ENCODE results near the gene AP5B1. TPM values are rescaled to one million over a fixed set of nuclear protein-coding genes. Genes with fewer than 3 reads are reported as not detected.

Gene AP5B1
- total RNA-seq, 2 experiments from 2014 or later = 12.7 to 12.8 TPM

DNA sequence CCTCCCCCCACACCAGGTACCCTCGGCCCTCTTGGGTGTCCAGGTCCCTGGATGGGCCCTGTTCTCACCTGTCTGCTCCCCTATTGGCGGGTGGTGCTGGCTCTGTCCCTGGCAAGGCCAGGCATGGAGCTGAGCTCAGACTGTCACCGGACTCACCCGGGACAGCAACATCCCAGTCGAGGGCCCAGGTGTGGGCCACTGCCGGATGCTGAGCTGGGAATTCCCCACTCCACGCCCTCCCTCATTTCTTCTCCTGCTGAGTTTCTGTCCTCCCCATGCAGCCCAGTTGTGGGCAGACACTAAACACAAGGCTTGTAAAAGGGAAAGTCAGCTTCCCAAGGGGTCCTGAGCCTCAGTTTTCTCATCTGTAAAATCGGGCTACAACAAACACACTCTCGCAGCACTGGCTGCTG lies 2.0 kb upstream of the AP5B1 start:
- peaks cover 61% of the 10 kb centered on the region for H3K4me1 ChIP-seq (ENCODE audit: insufficient read depth, low read length)
- Mint-ChIP-seq H3K4me3 (peak overlapping the region; percentile 83), H3K27me3 (peaks cover 27% of the 10 kb centered on the region), H3K9me3 (no peaks in the 10 kb centered on the region), H3K4me1 (ENCODE audit: low read depth) (peaks cover 18% of the 10 kb centered on the region), H3K27ac (no peak overlapping the region), H3K36me3 (ENCODE audit: low read depth) (peaks cover 8% of the 10 kb centered on the region)
- intact Hi-C loops (cut with DNase I, micrococcal nuclease) = no loop called here
- ChIA-PET POLR2A (no interaction called here), CTCF (interaction anchor here (0.7 to 1.4 kb wide), 3 partner anchors 13 to 102 kb away, joined by 3 to 4 read pairs (median 3); no protein-coding TSS in a partner anchor)
- DNase-seq (no peak), ATAC-seq (ENCODE audit: poor library complexity) (no peak)
- H3K4me3 ChIP-seq (ENCODE audit: low read length) = no peak overlapping the region
- peaks cover 14% of the 10 kb centered on the region for H3K36me3 ChIP-seq (ENCODE audit: insufficient read depth, low read length)
- peaks cover 0 to 3% of the 10 kb centered on the region in 2 experiments for H3K9me3 ChIP-seq (ENCODE audit: control insufficient read depth in 1 of 2, insufficient read depth in 1 of 2, low read length in 2 of 2)
- peaks cover 14 to 17% of the 10 kb centered on the region in 2 experiments for H3K27me3 ChIP-seq (ENCODE audit: control insufficient read depth in 1 of 2, insufficient read depth in 2 of 2, low read length in 2 of 2)
- TF ChIP-seq, protein P1, sequence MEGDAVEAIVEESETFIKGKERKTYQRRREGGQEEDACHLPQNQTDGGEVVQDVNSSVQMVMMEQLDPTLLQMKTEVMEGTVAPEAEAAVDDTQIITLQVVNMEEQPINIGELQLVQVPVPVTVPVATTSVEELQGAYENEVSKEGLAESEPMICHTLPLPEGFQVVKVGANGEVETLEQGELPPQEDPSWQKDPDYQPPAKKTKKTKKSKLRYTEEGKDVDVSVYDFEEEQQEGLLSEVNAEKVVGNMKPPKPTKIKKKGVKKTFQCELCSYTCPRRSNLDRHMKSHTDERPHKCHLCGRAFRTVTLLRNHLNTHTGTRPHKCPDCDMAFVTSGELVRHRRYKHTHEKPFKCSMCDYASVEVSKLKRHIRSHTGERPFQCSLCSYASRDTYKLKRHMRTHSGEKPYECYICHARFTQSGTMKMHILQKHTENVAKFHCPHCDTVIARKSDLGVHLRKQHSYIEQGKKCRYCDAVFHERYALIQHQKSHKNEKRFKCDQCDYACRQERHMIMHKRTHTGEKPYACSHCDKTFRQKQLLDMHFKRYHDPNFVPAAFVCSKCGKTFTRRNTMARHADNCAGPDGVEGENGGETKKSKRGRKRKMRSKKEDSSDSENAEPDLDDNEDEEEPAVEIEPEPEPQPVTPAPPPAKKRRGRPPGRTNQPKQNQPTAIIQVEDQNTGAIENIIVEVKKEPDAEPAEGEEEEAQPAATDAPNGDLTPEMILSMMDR (IDR thresholded peaks at IDR 0.05) = no peak
- H3K27ac ChIP-seq (ENCODE audit: low read depth in 1 of 2, low read length in 2 of 2) = no peak overlapping the region

DNA sequence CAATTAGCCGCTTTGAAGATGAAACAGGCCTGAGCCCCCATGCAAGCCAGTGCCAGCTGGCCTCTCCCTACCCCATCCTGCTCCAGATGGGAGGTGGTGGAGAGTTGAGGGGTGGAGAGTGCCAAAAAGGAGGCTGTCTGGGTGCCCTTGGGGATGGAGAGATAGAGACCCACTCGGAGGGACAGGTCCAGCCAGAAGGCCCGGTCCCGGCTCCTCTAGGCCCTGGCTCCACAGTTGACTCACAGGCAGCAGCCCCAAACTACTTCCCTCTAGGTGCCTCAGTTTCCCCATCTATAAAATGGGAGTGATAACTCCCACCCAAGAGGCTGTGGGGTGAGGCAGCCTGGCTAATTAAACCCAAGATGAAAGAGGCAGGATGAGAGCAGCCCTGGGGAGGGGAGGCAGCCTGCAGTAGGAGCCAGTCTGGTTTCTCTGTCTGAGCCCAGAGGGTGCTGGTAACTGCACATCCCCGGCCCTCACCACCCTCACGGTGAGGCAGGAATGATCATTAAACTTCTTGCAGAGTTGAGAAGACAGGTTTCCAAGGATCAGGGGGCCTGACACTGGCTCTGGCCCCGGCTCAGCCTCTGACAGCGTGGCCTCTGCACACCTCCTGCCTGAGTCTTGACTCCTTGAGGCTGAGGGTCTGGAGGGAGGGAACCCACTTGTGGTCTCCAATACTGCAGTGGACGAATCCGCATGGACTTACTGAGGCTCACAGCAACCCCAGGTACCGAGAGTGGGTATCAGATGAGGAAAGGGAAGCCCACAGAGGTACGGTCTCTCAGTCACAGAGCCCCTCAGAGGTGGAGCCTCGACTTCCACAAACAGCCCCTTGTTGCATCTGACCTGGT lies 1.4 kb upstream of the AP5B1 start:
- Mint-ChIP-seq H3K4me3 (peak overlapping the region; percentile 83), H3K36me3 (ENCODE audit: low read depth) (peaks cover 8% of the 10 kb centered on the region), H3K27me3 (peaks cover 25% of the 10 kb centered on the region), H3K9me3 (no peaks in the 10 kb centered on the region), H3K27ac (no peak overlapping the region), H3K4me1 (ENCODE audit: low read depth) (peaks cover 17% of the 10 kb centered on the region)
- ATAC-seq (ENCODE audit: poor library complexity) (no peak), DNase-seq (no peak)
- intact Hi-C loops (cut with DNase I, micrococcal nuclease) = loop anchor here in 1 of 2 experiments (2.0 kb wide), 1 partner anchor 37 kb away; no protein-coding TSS in a partner anchor
- POLR2A ChIA-PET = interaction anchor here (2.6 kb wide), 1 partner anchor 107 kb away, joined by 17 read pairs; the partner anchor contains the start of genes CCDC85B and FIBP
- Histone ChIP-seq H3K4me3 (ENCODE audit: low read length) (no peak overlapping the region), H3K27me3 (ENCODE audit: control insufficient read depth in 1 of 2, insufficient read depth in 2 of 2, low read length in 2 of 2) (peaks cover 9 to 14% of the 10 kb centered on the region in 2 experiments), H3K4me1 (ENCODE audit: insufficient read depth, low read length) (peaks cover 59% of the 10 kb centered on the region), H3K27ac (ENCODE audit: low read depth in 1 of 2, low read length in 2 of 2) (no peak overlapping the region), H3K36me3 (ENCODE audit: insufficient read depth, low read length) (peaks cover 16% of the 10 kb centered on the region), H3K9me3 (ENCODE audit: control insufficient read depth in 1 of 2, insufficient read depth in 1 of 2, low read length in 2 of 2) (no peaks in the 10 kb centered on the region)
- TF ChIP-seq, protein P1 (IDR thresholded peaks at IDR 0.05) = no peak
- CTCF ChIA-PET = interaction anchor here (1.1 kb wide), 1 partner anchor 35 kb away, joined by 3 read pairs; no protein-coding TSS in a partner anchor

DNA sequence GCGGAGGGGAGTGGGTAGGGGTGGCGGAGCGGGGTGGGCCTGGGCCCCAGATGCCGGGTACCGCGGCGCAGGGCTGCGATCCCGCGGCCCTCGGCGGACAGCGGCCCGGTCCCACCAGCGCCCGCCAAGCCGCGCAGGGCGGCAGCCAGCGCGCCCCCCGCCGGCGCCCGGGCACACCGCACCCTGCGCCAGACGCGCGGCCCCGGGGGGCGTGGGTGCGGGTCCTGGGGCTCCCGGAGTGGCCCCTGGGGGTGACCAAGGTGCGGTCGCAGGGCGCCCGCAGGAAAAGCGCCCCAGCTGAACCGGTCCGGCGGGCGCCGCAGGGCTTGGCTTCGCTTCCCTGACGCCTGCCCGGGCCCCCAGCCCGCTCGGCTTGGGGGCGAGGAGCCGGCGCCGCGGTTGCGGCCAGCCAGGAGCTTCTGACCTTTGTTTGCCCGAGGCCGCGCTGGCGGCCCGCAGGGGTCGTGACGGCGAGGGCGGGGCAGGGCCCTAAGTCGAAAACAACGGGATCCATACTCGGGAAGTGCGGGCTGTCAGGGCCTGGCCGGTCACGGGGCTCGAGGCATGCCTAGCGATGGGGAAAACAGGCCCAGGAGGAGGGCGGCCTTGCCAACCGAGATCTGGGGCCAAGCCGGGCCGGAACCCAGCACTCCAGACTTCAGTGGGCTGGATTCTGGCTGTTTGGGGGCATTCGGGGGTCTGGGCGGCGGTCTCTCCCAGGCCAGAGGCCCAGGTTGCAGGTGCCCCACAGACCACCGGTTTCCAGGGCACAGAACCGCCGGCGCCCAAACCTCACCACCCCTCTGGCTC lies 581 bp upstream of the AP5B1 start:
- ChIA-PET POLR2A (interaction anchor here (1.1 to 2.6 kb wide), 6 partner anchors 7 to 108 kb away, joined by 3 to 17 read pairs (median 10); partner anchors contain the start of genes CCDC85B, FIBP and KAT5), CTCF (interaction anchor here (1.7 to 2.9 kb wide), 7 partner anchors 11 to 209 kb away, joined by 5 to 40 read pairs (median 18); partner anchors contain the start of genes CCDC85B, FIBP and KAT5)
- ATAC-seq (ENCODE audit: poor library complexity) (peak; percentile 52), DNase-seq (no peak)
- H3K4me1 ChIP-seq (ENCODE audit: insufficient read depth, low read length) = peaks cover 59% of the 10 kb centered on the region
- H3K4me3 ChIP-seq (ENCODE audit: low read length) = peak overlapping the region; percentile 92
- TF ChIP-seq, protein P1 (IDR thresholded peaks at IDR 0.05) = no peak
- H3K27ac ChIP-seq (ENCODE audit: low read depth in 1 of 2, low read length in 2 of 2) = no peak overlapping the region
- H3K36me3 ChIP-seq (ENCODE audit: insufficient read depth, low read length) = peaks cover 16% of the 10 kb centered on the region
- no peak overlapping the region for H3K27ac Mint-ChIP-seq
- H3K4me1 Mint-ChIP-seq (ENCODE audit: low read depth) = peaks cover 26% of the 10 kb centered on the region
- H3K27me3 ChIP-seq (ENCODE audit: control insufficient read depth in 1 of 2, insufficient read depth in 2 of 2, low read length in 2 of 2) = peaks cover 6 to 11% of the 10 kb centered on the region in 2 experiments
- H3K27me3 Mint-ChIP-seq = peaks cover 22% of the 10 kb centered on the region
- H3K36me3 Mint-ChIP-seq (ENCODE audit: low read depth) = peaks cover 8% of the 10 kb centered on the region
- intact Hi-C loops (cut with DNase I, micrococcal nuclease) = loop anchor here in 1 of 2 experiments (2.0 kb wide), 1 partner anchor 37 kb away; no protein-coding TSS in a partner anchor
- H3K9me3 ChIP-seq (ENCODE audit: control insufficient read depth in 1 of 2, insufficient read depth in 1 of 2, low read length in 2 of 2) = no peaks in the 10 kb centered on the region
- H3K9me3 Mint-ChIP-seq = no peaks in the 10 kb centered on the region
- peak overlapping the region; percentile 83 for H3K4me3 Mint-ChIP-seq
